ENCODE measurements around the gene EXOC3L2.
"Not testable (repeated sequence)": the region's sequence is repeated elsewhere in the genome, so short reads cannot be mapped to it uniquely, and the experiment has no call there.

EXOC3L2 gene

GRCh38 chr19:45256836-45257235, 11.6 kb upstream of the EXOC3L2 start:
- H3K4me3 ChIP-seq (ENCODE audit: low read depth, low read length), result no peak overlapping the region

GRCh38 chr19:45255611-45256157, 10.5 kb upstream of the EXOC3L2 start:
- no peak overlapping the region for H3K4me3 ChIP-seq (ENCODE audit: low read depth, low read length)

GRCh38 chr19:45254044-45254531, 8.9 kb upstream of the EXOC3L2 start:
- no peak overlapping the region for H3K4me3 ChIP-seq (ENCODE audit: low read depth, low read length)

GRCh38 chr19:45253396-45254027, 8.3 kb upstream of the EXOC3L2 start:
- no peak overlapping the region for H3K4me3 ChIP-seq (ENCODE audit: low read depth, low read length)

GRCh38 chr19:45251452-45252354, 6.5 kb upstream of the EXOC3L2 start:
- H3K4me3 ChIP-seq (ENCODE audit: low read depth, low read length), result peak overlapping the region; percentile 67

- H3K4me3 ChIP-seq (ENCODE audit: low read depth, low read length), result peak within 1 kb of the TSS; percentile 67
Measured at GRCh38 chr19:45250832-45251451, 5.7 kb upstream of the EXOC3L2 start, which contains the start of gene MARK4. TSS of gene MARK4 (plus strand) at chr19:45251271. CDS start at chr19:45251589, 318 bp downstream.

GRCh38 chr19:45250216-45250831, 5.1 kb upstream of the EXOC3L2 start:
- H3K4me3 ChIP-seq (ENCODE audit: low read depth, low read length), result peak overlapping the region; percentile 58

- no peak overlapping the region for H3K4me3 ChIP-seq (ENCODE audit: low read depth, low read length)
Measured at GRCh38 chr19:45249261-45250033, 4.2 kb upstream of the EXOC3L2 start.

- no peak overlapping the region for H3K4me3 ChIP-seq (ENCODE audit: low read depth, low read length)
Measured at GRCh38 chr19:45247136-45247535, 1.9 kb upstream of the EXOC3L2 start.

- no peak overlapping the region for H3K4me3 ChIP-seq (ENCODE audit: low read depth, low read length)
Measured at GRCh38 chr19:45245826-45246225, 619 bp upstream of the EXOC3L2 start.

- no peak overlapping the region for H3K4me3 ChIP-seq (ENCODE audit: low read depth, low read length)
Measured at GRCh38 chr19:45244133-45244794, 943 bp downstream of the EXOC3L2 start.

GRCh38 chr19:45243144-45243732, 2.0 kb downstream of the EXOC3L2 start:
- no peak overlapping the region for H3K4me3 ChIP-seq (ENCODE audit: low read depth, low read length)

GRCh38 chr19:45238556-45238955, 6.7 kb downstream of the EXOC3L2 start:
- no peak overlapping the region for H3K4me3 ChIP-seq (ENCODE audit: low read depth, low read length)

GRCh38 chr19:45235485-45235884, 9.7 kb downstream of the EXOC3L2 start:
- no peak overlapping the region for H3K4me3 ChIP-seq (ENCODE audit: low read depth, low read length)

- peak overlapping the region; percentile 2 for H3K4me3 ChIP-seq (ENCODE audit: low read depth, low read length)
Measured at GRCh38 chr19:45234089-45234869, 10.9 kb downstream of the EXOC3L2 start.

GRCh38 chr19:45231891-45232290, 13.3 kb downstream of the EXOC3L2 start:
- no peak overlapping the region for H3K4me3 ChIP-seq (ENCODE audit: low read depth, low read length)

GRCh38 chr19:45229056-45229455, 16.2 kb downstream of the EXOC3L2 start:
- not testable (repeated sequence) for H3K4me3 ChIP-seq (ENCODE audit: low read depth, low read length)

GRCh38 chr19:45224645-45225044, 20.6 kb downstream of the EXOC3L2 start:
- H3K4me3 ChIP-seq (ENCODE audit: low read depth, low read length), result no peak overlapping the region
